Measurements from ENCODE around the gene ELL2. TPM values are rescaled to one million over a fixed set of nuclear protein-coding genes. Genes with fewer than 3 reads are reported as not detected.
"Not testable (repeated sequence)": the region's sequence is repeated elsewhere in the genome, so short reads cannot be mapped to it uniquely, and the experiment has no call there.

Gene ELL2
- total RNA-seq, 1 experiment from 2014 or later = 24.4 TPM

DNA sequence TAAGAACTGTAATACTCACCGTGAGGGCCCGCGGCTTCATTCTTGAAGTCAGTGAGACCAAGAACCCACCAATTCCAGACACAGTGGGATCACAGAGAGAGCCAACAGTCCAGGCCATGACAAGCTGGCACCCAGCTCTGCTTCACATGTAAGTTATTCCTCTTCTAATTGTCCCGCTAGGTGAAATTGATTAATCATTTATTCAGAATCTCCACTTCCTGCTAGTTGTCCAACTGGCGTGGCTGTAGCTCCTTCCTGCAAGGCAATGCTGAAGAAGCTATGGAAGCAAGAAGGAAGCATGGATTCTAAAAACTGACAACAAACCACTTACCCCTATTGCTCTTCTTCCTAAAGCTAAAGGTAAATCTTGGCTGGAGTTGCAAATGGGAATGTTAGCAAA is 109.1 kb downstream of the ELL2 start:
- TF ChIP-seq ZNF423 (CRISPR knock-in tag; IDR thresholded peaks at IDR 0.05) (no peak), KAT7 (CRISPR knock-in tag; IDR thresholded peaks at IDR 0.05; ENCODE audit: borderline replicate concordance) (no peak), CREM (CRISPR knock-in tag; IDR thresholded peaks at IDR 0.05) (no peak), ZNF396 (CRISPR knock-in tag; IDR thresholded peaks at IDR 0.05; ENCODE audit: borderline replicate concordance) (no peak), ESRRA (CRISPR knock-in tag; IDR thresholded peaks at IDR 0.05; ENCODE audit: borderline replicate concordance) (no peak), NR1H2 (CRISPR knock-in tag; IDR thresholded peaks at IDR 0.05) (no peak), FOXK1 (CRISPR knock-in tag; IDR thresholded peaks at IDR 0.05) (no peak), SMAD4 (CRISPR knock-in tag; IDR thresholded peaks at IDR 0.05) (no peak), FOXP1 (CRISPR knock-in tag; IDR thresholded peaks at IDR 0.05; ENCODE audit: borderline replicate concordance) (no peak), ZNF219 (CRISPR knock-in tag; IDR thresholded peaks at IDR 0.05; ENCODE audit: borderline replicate concordance) (no peak)
- TF ChIP-seq, protein P1, sequence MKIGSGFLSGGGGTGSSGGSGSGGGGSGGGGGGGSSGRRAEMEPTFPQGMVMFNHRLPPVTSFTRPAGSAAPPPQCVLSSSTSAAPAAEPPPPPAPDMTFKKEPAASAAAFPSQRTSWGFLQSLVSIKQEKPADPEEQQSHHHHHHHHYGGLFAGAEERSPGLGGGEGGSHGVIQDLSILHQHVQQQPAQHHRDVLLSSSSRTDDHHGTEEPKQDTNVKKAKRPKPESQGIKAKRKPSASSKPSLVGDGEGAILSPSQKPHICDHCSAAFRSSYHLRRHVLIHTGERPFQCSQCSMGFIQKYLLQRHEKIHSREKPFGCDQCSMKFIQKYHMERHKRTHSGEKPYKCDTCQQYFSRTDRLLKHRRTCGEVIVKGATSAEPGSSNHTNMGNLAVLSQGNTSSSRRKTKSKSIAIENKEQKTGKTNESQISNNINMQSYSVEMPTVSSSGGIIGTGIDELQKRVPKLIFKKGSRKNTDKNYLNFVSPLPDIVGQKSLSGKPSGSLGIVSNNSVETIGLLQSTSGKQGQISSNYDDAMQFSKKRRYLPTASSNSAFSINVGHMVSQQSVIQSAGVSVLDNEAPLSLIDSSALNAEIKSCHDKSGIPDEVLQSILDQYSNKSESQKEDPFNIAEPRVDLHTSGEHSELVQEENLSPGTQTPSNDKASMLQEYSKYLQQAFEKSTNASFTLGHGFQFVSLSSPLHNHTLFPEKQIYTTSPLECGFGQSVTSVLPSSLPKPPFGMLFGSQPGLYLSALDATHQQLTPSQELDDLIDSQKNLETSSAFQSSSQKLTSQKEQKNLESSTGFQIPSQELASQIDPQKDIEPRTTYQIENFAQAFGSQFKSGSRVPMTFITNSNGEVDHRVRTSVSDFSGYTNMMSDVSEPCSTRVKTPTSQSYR (CRISPR knock-in tag; IDR thresholded peaks at IDR 0.05) = no peak
- TF ChIP-seq, protein P2, sequence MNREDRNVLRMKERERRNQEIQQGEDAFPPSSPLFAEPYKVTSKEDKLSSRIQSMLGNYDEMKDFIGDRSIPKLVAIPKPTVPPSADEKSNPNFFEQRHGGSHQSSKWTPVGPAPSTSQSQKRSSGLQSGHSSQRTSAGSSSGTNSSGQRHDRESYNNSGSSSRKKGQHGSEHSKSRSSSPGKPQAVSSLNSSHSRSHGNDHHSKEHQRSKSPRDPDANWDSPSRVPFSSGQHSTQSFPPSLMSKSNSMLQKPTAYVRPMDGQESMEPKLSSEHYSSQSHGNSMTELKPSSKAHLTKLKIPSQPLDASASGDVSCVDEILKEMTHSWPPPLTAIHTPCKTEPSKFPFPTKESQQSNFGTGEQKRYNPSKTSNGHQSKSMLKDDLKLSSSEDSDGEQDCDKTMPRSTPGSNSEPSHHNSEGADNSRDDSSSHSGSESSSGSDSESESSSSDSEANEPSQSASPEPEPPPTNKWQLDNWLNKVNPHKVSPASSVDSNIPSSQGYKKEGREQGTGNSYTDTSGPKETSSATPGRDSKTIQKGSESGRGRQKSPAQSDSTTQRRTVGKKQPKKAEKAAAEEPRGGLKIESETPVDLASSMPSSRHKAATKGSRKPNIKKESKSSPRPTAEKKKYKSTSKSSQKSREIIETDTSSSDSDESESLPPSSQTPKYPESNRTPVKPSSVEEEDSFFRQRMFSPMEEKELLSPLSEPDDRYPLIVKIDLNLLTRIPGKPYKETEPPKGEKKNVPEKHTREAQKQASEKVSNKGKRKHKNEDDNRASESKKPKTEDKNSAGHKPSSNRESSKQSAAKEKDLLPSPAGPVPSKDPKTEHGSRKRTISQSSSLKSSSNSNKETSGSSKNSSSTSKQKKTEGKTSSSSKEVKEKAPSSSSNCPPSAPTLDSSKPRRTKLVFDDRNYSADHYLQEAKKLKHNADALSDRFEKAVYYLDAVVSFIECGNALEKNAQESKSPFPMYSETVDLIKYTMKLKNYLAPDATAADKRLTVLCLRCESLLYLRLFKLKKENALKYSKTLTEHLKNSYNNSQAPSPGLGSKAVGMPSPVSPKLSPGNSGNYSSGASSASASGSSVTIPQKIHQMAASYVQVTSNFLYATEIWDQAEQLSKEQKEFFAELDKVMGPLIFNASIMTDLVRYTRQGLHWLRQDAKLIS (CRISPR knock-in tag; IDR thresholded peaks at IDR 0.05; ENCODE audit: borderline replicate concordance) = no peak
- TF ChIP-seq, protein P3, sequence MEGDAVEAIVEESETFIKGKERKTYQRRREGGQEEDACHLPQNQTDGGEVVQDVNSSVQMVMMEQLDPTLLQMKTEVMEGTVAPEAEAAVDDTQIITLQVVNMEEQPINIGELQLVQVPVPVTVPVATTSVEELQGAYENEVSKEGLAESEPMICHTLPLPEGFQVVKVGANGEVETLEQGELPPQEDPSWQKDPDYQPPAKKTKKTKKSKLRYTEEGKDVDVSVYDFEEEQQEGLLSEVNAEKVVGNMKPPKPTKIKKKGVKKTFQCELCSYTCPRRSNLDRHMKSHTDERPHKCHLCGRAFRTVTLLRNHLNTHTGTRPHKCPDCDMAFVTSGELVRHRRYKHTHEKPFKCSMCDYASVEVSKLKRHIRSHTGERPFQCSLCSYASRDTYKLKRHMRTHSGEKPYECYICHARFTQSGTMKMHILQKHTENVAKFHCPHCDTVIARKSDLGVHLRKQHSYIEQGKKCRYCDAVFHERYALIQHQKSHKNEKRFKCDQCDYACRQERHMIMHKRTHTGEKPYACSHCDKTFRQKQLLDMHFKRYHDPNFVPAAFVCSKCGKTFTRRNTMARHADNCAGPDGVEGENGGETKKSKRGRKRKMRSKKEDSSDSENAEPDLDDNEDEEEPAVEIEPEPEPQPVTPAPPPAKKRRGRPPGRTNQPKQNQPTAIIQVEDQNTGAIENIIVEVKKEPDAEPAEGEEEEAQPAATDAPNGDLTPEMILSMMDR (IDR thresholded peaks at IDR 0.05) = no peak
- TF ChIP-seq, protein P4, sequence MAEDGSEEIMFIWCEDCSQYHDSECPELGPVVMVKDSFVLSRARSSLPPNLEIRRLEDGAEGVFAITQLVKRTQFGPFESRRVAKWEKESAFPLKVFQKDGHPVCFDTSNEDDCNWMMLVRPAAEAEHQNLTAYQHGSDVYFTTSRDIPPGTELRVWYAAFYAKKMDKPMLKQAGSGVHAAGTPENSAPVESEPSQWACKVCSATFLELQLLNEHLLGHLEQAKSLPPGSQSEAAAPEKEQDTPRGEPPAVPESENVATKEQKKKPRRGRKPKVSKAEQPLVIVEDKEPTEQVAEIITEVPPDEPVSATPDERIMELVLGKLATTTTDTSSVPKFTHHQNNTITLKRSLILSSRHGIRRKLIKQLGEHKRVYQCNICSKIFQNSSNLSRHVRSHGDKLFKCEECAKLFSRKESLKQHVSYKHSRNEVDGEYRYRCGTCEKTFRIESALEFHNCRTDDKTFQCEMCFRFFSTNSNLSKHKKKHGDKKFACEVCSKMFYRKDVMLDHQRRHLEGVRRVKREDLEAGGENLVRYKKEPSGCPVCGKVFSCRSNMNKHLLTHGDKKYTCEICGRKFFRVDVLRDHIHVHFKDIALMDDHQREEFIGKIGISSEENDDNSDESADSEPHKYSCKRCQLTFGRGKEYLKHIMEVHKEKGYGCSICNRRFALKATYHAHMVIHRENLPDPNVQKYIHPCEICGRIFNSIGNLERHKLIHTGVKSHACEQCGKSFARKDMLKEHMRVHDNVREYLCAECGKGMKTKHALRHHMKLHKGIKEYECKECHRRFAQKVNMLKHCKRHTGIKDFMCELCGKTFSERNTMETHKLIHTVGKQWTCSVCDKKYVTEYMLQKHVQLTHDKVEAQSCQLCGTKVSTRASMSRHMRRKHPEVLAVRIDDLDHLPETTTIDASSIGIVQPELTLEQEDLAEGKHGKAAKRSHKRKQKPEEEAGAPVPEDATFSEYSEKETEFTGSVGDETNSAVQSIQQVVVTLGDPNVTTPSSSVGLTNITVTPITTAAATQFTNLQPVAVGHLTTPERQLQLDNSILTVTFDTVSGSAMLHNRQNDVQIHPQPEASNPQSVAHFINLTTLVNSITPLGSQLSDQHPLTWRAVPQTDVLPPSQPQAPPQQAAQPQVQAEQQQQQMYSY (CRISPR knock-in tag; IDR thresholded peaks at IDR 0.05) = no peak
- TF ChIP-seq, protein P5, sequence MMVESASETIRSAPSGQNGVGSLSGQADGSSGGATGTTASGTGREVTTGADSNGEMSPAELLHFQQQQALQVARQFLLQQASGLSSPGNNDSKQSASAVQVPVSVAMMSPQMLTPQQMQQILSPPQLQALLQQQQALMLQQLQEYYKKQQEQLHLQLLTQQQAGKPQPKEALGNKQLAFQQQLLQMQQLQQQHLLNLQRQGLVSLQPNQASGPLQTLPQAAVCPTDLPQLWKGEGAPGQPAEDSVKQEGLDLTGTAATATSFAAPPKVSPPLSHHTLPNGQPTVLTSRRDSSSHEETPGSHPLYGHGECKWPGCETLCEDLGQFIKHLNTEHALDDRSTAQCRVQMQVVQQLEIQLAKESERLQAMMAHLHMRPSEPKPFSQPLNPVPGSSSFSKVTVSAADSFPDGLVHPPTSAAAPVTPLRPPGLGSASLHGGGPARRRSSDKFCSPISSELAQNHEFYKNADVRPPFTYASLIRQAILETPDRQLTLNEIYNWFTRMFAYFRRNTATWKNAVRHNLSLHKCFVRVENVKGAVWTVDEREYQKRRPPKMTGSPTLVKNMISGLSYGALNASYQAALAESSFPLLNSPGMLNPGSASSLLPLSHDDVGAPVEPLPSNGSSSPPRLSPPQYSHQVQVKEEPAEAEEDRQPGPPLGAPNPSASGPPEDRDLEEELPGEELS (CRISPR knock-in tag; IDR thresholded peaks at IDR 0.05) = no peak
- TF ChIP-seq, protein P6, sequence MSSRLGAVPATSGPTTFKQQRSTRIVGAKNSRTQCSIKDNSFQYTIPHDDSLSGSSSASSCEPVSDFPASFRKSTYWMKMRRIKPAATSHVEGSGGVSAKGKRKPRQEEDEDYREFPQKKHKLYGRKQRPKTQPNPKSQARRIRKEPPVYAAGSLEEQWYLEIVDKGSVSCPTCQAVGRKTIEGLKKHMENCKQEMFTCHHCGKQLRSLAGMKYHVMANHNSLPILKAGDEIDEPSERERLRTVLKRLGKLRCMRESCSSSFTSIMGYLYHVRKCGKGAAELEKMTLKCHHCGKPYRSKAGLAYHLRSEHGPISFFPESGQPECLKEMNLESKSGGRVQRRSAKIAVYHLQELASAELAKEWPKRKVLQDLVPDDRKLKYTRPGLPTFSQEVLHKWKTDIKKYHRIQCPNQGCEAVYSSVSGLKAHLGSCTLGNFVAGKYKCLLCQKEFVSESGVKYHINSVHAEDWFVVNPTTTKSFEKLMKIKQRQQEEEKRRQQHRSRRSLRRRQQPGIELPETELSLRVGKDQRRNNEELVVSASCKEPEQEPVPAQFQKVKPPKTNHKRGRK (CRISPR knock-in tag; IDR thresholded peaks at IDR 0.05; ENCODE audit: borderline replicate concordance) = no peak
- TF ChIP-seq, protein P7, sequence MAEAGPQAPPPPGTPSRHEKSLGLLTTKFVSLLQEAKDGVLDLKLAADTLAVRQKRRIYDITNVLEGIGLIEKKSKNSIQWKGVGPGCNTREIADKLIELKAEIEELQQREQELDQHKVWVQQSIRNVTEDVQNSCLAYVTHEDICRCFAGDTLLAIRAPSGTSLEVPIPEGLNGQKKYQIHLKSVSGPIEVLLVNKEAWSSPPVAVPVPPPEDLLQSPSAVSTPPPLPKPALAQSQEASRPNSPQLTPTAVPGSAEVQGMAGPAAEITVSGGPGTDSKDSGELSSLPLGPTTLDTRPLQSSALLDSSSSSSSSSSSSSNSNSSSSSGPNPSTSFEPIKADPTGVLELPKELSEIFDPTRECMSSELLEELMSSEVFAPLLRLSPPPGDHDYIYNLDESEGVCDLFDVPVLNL (CRISPR knock-in tag; IDR thresholded peaks at IDR 0.05; ENCODE audit: borderline replicate concordance, low read depth) = no peak

DNA sequence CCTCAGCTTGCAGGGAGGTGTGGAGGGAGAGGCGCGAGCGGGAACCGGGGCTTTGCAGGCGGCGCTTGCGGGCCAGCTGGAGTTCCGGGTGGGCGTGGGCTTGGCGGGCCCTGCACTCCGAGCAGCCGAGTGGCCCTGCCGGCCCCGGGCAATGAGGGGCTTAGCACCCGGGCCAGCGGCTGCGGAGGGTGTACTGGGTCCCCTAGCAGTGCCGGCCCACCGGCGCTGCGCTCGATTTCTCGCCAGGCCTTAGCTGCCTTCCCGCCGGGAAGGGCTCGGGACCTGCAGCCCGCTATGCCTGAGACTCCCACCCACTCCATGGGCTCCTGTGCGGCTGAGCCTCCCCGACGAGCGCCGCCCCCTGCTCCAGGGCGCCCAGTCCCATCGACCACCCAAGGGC is 110.5 kb downstream of the ELL2 start:
- ATAC-seq; POLR2A ChIA-PET; H3K27ac Mint-ChIP-seq; H3K4me1 Mint-ChIP-seq; DNase-seq (ENCODE audit: low spot score); H3K36me3 Mint-ChIP-seq; H3K27me3 Mint-ChIP-seq (ENCODE audit: low read depth); H3K4me3 Mint-ChIP-seq: not testable (repeated sequence)
- peaks cover 12% of the 10 kb centered on the region for H3K9me3 Mint-ChIP-seq
- CTCF ChIA-PET = interaction anchor here (1.9 kb wide), 1 partner anchor 70 kb away, joined by 5 read pairs; no protein-coding TSS in a partner anchor

More for the DNA sequence above, 109.1 kb downstream of the ELL2 start:
- Mint-ChIP-seq H3K27ac (no peak overlapping the region), H3K27me3 (ENCODE audit: low read depth) (no peaks in the 10 kb centered on the region), H3K9me3 (peaks cover 12% of the 10 kb centered on the region), H3K36me3 (peaks cover 3% of the 10 kb centered on the region; the same call in 1 of the 2 replicates), H3K4me1 (no peaks in the 10 kb centered on the region), H3K4me3 (no peak overlapping the region)
- no peak for ATAC-seq
- DNase-seq (ENCODE audit: low spot score) = no peak
- POLR2A ChIA-PET = no interaction called here
- CTCF ChIA-PET = interaction anchor here (0.9 to 1.9 kb wide), 3 partner anchors 9 to 72 kb away, joined by 3 to 5 read pairs (median 3); no protein-coding TSS in a partner anchor
